Astrocyte of the spinal cord (primary cell): ENCODE data around the gene MFAP2.
A peak's percentile ranks its signal among the peaks of the same experiment; 100 is the strongest.

Experiments
- DNase-seq: peaks from one replicate; pipeline ENCODE4 v3.0.0; 2011; ENCODE audit warnings: low read depth, low spot score
- H3K4me3 ChIP-seq: 2 replicates; pipeline ENCODE4 v1.5.1; 2011; ENCODE audit warnings: low read depth, mild to moderate bottlenecking, low read length, moderate library complexity
- CTCF ChIP-seq: IDR thresholded peaks from 2 replicates; pipeline ENCODE4 v1.5.1; 2012; ENCODE audit warnings: low read depth, mild to moderate bottlenecking, low read length, inconsistent platforms
- in situ Hi-C: cut with HindIII; loops from 2 replicates; pipeline ENCODE4 v1.10.0; 2017; ENCODE audit warnings: low sequenced_read_pairs

Gene MFAP2

GRCh38 chr1:16927711-16928485, 52.5 kb downstream of the MFAP2 start:
- TF ChIP-seq CTCF: no peak
- no peak overlapping the region for H3K4me3 ChIP-seq
- in situ Hi-C loops: no loop called here
- no peak for DNase-seq

GRCh38 chr1:16927256-16927655, 53.2 kb downstream of the MFAP2 start:
- in situ Hi-C loops: no loop called here
- TF ChIP-seq CTCF: no peak
- no peak overlapping the region for H3K4me3 ChIP-seq
- DNase-seq: no peak

- no peak overlapping the region for H3K4me3 ChIP-seq
- in situ Hi-C loops: no loop called here
- DNase-seq: peak; percentile 69
- TF ChIP-seq CTCF: no peak
Observed at GRCh38 chr1:16926491-16927073, 53.8 kb downstream of the MFAP2 start.

GRCh38 chr1:16925635-16926490, 54.6 kb downstream of the MFAP2 start:
- no peak for TF ChIP-seq CTCF
- in situ Hi-C loops: no loop called here
- DNase-seq: no peak
- H3K4me3 ChIP-seq: no peak overlapping the region

DNA sequence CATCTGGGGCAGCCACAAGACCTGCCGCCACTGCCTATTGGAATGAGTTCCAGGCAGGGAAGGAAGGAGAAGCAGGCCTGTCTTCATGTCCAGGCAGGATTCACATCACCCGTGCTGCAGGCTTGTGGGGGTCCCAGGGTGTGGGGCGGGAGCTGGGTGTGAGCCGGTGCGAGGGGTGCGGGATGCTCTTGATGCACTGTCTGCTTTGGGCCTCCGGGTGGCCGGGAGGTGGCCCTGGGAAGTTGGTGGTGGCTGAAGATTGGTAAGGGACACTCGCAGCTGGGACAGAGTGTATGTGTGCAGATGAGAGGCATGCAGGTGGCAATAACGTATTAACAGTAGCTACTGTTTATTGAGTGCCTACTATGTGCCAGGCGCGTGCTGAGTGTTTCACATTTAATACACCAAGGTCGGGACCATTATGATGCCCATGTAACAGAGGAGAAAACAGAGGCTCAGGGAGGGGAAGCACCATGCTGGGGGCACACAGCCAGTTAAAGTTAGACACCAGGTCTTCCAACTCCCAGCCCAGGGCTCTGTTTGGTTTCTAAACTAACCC, 55.4 kb downstream of the MFAP2 start:
- H3K4me3 ChIP-seq: no peak overlapping the region
- in situ Hi-C loops: no loop called here
- TF ChIP-seq CTCF: peak; percentile 22
- DNase-seq: no peak
